Measurements from ENCODE around the gene RAD51B. TPM values are rescaled to one million over a fixed set of nuclear protein-coding genes. Genes with fewer than 3 reads are reported as not detected.
A peak's percentile ranks its signal among the peaks of the same experiment; 100 is the strongest.

RAD51B gene
- total and polyA plus RNA-seq, 4 donors, result 2.5 to 95.0 (median 9.6) TPM

DNA sequence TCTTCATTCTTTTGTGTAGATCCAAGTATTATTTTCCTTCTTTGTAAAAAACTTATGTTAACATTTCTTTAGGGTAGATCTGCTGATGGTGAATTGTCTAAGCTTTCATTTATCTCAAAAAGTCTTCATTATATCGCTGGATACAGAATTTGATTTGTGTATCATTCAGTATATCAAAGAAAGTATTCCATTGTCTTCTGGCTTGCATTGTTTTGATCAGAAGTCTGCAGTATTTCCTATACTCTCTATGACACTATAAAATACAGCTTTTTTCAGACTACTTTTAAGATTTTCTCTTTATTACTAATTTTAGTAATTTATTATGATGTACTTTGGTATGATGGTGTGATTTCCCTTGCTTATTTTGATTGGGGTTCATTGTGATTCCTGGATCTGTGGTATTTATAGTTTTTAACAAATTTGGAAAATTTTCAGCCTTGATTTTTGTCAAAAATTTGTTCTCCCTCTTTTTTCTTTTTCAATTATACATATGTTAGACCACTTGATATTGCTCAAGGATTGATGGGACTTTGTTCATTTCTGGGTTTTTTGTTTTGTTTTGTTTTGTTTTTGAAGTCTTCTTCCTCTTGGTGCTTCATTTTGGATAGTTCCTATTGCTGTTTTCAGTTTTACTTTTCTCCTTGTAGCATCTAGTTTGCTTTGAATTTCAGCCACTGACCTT, 796.8 kb downstream of the RAD51B start:
- WGBS, 2 donors, result 84 to 94% methylated on average over 1 of the region's 1 CpG
- Histone ChIP-seq H3K36me3 (ENCODE audit: control insufficient read depth in 4 of 4, insufficient read depth in 4 of 4, low read length in 4 of 4) (no peaks in the 10 kb centered on the region), H3K9ac (ENCODE audit: insufficient read depth in 1 of 2, low read length in 2 of 2) (no peak overlapping the region), H3K4me3 (no peak overlapping the region), H3K27me3 (ENCODE audit: control insufficient read depth in 3 of 3, insufficient read depth in 3 of 3, low read length in 2 of 3) (no peaks in the 10 kb centered on the region), H3K4me1 (ENCODE audit: control insufficient read depth in 5 of 5, insufficient read depth in 5 of 5, low read length in 5 of 5) (peaks cover 2 to 15% (median 14%) of the 10 kb centered on the region in 5 donors), H3K27ac (ENCODE audit: low read depth in 1 of 2, low read length in 1 of 2) (no peak overlapping the region), H3K9me3 (ENCODE audit: control insufficient read depth in 4 of 4, insufficient read depth in 3 of 4, low read length in 3 of 4) (peaks cover 0 to 18% (median 9%) of the 10 kb centered on the region in 4 donors)
- TF ChIP-seq, protein P1, sequence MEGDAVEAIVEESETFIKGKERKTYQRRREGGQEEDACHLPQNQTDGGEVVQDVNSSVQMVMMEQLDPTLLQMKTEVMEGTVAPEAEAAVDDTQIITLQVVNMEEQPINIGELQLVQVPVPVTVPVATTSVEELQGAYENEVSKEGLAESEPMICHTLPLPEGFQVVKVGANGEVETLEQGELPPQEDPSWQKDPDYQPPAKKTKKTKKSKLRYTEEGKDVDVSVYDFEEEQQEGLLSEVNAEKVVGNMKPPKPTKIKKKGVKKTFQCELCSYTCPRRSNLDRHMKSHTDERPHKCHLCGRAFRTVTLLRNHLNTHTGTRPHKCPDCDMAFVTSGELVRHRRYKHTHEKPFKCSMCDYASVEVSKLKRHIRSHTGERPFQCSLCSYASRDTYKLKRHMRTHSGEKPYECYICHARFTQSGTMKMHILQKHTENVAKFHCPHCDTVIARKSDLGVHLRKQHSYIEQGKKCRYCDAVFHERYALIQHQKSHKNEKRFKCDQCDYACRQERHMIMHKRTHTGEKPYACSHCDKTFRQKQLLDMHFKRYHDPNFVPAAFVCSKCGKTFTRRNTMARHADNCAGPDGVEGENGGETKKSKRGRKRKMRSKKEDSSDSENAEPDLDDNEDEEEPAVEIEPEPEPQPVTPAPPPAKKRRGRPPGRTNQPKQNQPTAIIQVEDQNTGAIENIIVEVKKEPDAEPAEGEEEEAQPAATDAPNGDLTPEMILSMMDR (IDR thresholded peaks at IDR 0.05; ENCODE audit: control extremely low read depth, extremely low read depth), result no peak
- DNase-seq, result peak in 1 of 3 donors; percentile 61
- no peak for ATAC-seq (ENCODE audit: insufficient read depth, low FRiP score)

DNA sequence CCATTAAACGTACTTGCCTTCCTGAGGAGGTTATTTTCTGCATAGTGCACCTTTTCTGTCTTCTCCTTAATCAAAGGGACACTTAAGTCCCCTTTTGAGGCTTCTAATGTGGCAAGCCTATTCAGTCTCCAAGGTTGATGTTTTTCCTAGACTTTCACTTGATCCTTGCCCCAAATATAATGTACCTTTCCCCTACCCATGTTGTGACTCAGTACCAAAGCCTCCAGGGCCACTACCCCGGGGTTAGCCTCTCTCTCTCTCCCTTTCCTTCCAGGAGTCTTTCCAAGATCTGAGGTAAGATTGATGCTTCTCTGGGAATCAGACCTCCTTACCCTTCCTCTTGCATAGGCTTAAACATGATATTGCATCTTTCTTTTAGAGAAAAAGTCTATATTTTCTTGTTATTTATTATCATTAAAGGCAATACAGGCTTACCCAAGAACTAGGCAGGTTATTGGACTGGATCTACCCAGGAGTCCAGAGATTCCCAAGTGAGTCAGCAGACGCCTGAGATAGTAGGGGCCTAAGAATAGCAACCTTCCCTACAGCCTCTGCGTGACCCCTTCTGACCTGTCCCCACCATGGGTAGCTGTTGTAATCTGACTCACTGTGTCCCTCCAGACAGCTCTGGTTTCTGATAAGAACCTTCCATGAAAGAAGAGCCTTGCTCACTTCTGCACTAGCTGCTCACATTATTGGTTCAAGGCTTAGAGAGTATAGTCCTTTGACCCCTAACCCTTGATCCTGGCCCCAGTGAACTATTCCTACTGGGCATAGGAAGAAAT, 800.4 kb downstream of the RAD51B start:
- TF ChIP-seq, protein P1 (IDR thresholded peaks at IDR 0.05; ENCODE audit: control extremely low read depth, extremely low read depth), result no peak
- DNase-seq, result peak in 1 of 3 donors; percentile 5
- Histone ChIP-seq H3K9ac (ENCODE audit: insufficient read depth in 1 of 2, low read length in 2 of 2) (no peak overlapping the region), H3K4me3 (no peak overlapping the region), H3K27me3 (ENCODE audit: control insufficient read depth in 3 of 3, insufficient read depth in 3 of 3, low read length in 2 of 3) (no peaks in the 10 kb centered on the region), H3K4me1 (ENCODE audit: control insufficient read depth in 5 of 5, insufficient read depth in 5 of 5, low read length in 5 of 5) (peaks cover 0 to 11% (median 5%) of the 10 kb centered on the region in 5 donors), H3K27ac (ENCODE audit: low read depth in 1 of 2, low read length in 1 of 2) (peak overlapping the region in 1 of 2 donors; percentile 95), H3K9me3 (ENCODE audit: control insufficient read depth in 4 of 4, insufficient read depth in 3 of 4, low read length in 3 of 4) (peaks cover 0 to 18% (median 9%) of the 10 kb centered on the region in 4 donors), H3K36me3 (ENCODE audit: control insufficient read depth in 4 of 4, insufficient read depth in 4 of 4, low read length in 4 of 4) (no peaks in the 10 kb centered on the region)
- WGBS, 2 donors, result 61 to 72% methylated on average over 4 of the region's 4 CpGs
- no peak for ATAC-seq (ENCODE audit: insufficient read depth, low FRiP score)

DNA sequence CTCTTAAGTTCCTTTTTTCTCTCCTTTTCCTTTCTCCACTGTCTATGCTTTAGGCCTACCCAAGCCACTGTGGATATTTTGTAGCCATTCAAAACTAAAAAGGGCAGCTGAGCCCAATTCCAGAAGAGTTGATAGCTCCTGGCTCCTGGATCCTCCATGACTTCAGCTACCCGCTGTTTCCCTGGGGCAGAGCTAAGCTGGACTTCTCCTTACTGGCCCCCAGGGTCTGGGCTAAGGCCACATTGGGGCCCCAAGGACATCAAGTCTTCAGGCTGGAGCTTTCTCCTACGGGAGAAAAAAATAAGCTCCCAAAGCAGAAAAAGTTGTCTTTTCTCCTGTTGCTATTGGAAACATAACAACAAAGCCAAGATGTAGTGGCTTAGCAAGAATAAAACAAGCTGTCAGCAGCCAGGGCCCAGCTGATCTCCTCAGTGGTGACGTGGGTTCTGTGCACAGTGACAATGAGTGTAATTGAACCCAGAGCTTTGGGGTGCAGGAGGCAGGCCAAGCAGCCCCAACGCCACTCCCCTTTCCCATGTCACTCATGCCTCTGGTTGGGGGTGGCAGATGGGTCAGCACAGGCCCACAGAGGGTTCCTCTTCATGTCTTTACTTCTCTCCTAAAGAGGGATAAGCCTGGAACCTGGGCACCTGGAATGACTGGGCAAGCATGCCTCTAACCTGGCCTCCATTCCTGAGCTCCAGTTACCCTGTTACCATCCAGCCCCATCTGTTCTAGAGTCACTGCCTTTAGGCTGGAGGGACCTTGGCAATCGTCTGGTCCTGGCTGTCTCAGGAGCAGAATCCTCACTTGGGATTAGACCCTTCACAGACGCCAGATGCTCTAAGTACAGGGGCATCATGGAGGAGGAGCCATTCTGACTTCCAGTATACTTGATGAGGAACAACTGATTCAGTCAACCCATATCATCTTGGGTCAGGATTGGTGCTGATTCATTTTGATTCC, 802.1 kb downstream of the RAD51B start:
- no peaks in the 10 kb centered on the region for H3K27me3 ChIP-seq (ENCODE audit: control insufficient read depth in 3 of 3, insufficient read depth in 3 of 3, low read length in 2 of 3)
- H3K27ac ChIP-seq (ENCODE audit: low read depth in 1 of 2, low read length in 1 of 2), result peak overlapping the region; percentile 40 to 77
- H3K4me3 ChIP-seq, result no peak overlapping the region
- H3K4me1 ChIP-seq (ENCODE audit: control insufficient read depth in 5 of 5, insufficient read depth in 5 of 5, low read length in 5 of 5), result peaks cover 0 to 16% (median 5%) of the 10 kb centered on the region in 5 donors
- WGBS, 2 donors, result 78 to 90% methylated on average over 6 of the region's 6 CpGs
- TF ChIP-seq, protein P1 (IDR thresholded peaks at IDR 0.05; ENCODE audit: control extremely low read depth, extremely low read depth), result no peak
- peaks cover 0 to 17% (median 5%) of the 10 kb centered on the region in 4 donors for H3K9me3 ChIP-seq (ENCODE audit: control insufficient read depth in 4 of 4, insufficient read depth in 3 of 4, low read length in 3 of 4)
- DNase-seq, result peak; percentile 75 to 90 (median 88)
- peak overlapping the region in 1 of 2 donors; percentile 46 for H3K9ac ChIP-seq (ENCODE audit: insufficient read depth in 1 of 2, low read length in 2 of 2)
- no peaks in the 10 kb centered on the region for H3K36me3 ChIP-seq (ENCODE audit: control insufficient read depth in 4 of 4, insufficient read depth in 4 of 4, low read length in 4 of 4)
- no peak for ATAC-seq (ENCODE audit: insufficient read depth, low FRiP score)
